PC-9 (cell line): Measurements from ENCODE around the gene RP2. TPM values are rescaled to one million over a fixed set of nuclear protein-coding genes. Genes with fewer than 3 reads are reported as not detected.
A peak's percentile ranks its signal among the peaks of the same experiment; 100 is the strongest.

Experiments used
- BruUV-seq: library from RNA; stranded (reverse); fragments of 400-500 nt; replicated peaks from 2 replicates; lab custom pipeline; 2021; lab: Mats Ljungman, UMichigan
- CTCF ChIA-PET: fragments of 300-600 bp; sonication (Branson Sonifier 250); formaldehyde crosslinking; loops from one replicate; lab custom pipeline; 2022; ENCODE audit warnings: antibody characterized with exemption; lab: Charles Lee
- POLR2A ChIA-PET: fragments of 300-600 bp; sonication (Branson Sonifier 250); formaldehyde crosslinking; loops from one replicate; lab custom pipeline; 2022; ENCODE audit warnings: antibody characterized with exemption; ENCODE audit not compliant: unreplicated experiment; lab: Charles Lee
- DNase-seq, 2 experiments: peaks; one replicate each; pipeline versions ENCODE4 v3.0.0 to v3.0.0-alpha.2; 2015 to 2022; ENCODE audit warnings: mixed read lengths in 1 of 2
- H2AFZ ChIP-seq: fragments of 200-600 bp; sonication (generic); 2 replicates; pipeline ENCODE4 v1.8.1; 2017; ENCODE audit warnings: antibody characterized with exemption
- H3F3A ChIP-seq: fragments of 200-600 bp; sonication (generic); 2 replicates; pipeline ENCODE4 v1.8.1; 2017; ENCODE audit warnings: antibody characterized with exemption, mild to moderate bottlenecking, low read depth; ENCODE audit not compliant: insufficient read depth
- H3K27ac ChIP-seq: fragments of 200-600 bp; sonication (generic); 2 replicates; pipeline ENCODE4 v1.6.1; 2016; ENCODE audit warnings: mixed run types
- H3K27me3 ChIP-seq: fragments of 200-600 bp; sonication (generic); 2 replicates; pipeline ENCODE4 v1.6.1; 2016; ENCODE audit warnings: low read depth, mixed run types; ENCODE audit not compliant: insufficient read depth
- H3K36me3 ChIP-seq: fragments of 200-600 bp; sonication (generic); 2 replicates; pipeline ENCODE4 v1.6.1; 2016; ENCODE audit warnings: low read depth, mixed run types
- H3K4me1 ChIP-seq: fragments of 200-600 bp; sonication (generic); replicated peaks from 2 replicates; pipeline ENCODE4 v1.6.1; 2016; ENCODE audit warnings: mixed run types; ENCODE audit not compliant: insufficient read depth
- H3K4me2 ChIP-seq: fragments of 200-600 bp; sonication (generic); 2 replicates; pipeline ENCODE4 v1.6.1; 2017; ENCODE audit warnings: mixed run types
- H3K4me3 ChIP-seq: fragments of 200-600 bp; sonication (generic); 2 replicates; pipeline ENCODE4 v1.6.1; 2016; ENCODE audit warnings: mixed run types
- H3K79me2 ChIP-seq: fragments of 200-600 bp; sonication (generic); 2 replicates; pipeline ENCODE4 v1.6.1; 2017; ENCODE audit warnings: low read depth, mixed run types
- H3K9me2 ChIP-seq: fragments of 200-600 bp; sonication (generic); 2 replicates; pipeline ENCODE4 v1.8.1; 2017; ENCODE audit warnings: mild to moderate bottlenecking; ENCODE audit not compliant: insufficient read depth
- H3K9me3 ChIP-seq: fragments of 200-600 bp; sonication (generic); 2 replicates; pipeline ENCODE4 v1.8.1; 2016; ENCODE audit warnings: low read depth; ENCODE audit not compliant: insufficient read depth
- H4K20me1 ChIP-seq: fragments of 200-600 bp; sonication (generic); 2 replicates; pipeline ENCODE4 v1.8.1; 2017; ENCODE audit not compliant: insufficient read depth
- CTCF ChIP-seq: fragments of 200-600 bp; sonication (generic); conservative IDR thresholded peaks from 2 replicates; pipeline ENCODE4 v1.6.1; 2017; ENCODE audit warnings: mixed run types, antibody characterized with exemption, mild to moderate bottlenecking, moderate library complexity
- EZH2 ChIP-seq: fragments of 200-600 bp; sonication (generic); IDR thresholded peaks from 2 replicates; pipeline ENCODE4 v1.8.0; 2017; ENCODE audit warnings: antibody characterized with exemption, low read depth
- intact Hi-C: fragments of 100-400 bp; cut with micrococcal nuclease; formaldehyde crosslinking; loops from one replicate; pipeline ENCODE4 v1.10.0; 2022; ENCODE audit not compliant: unreplicated experiment
- total RNA-seq: library from RNA; stranded (reverse); gene quantifications from 2 replicates; pipeline ENCODE4 v1.2.3, GENCODE V29; 2021

Gene RP2
- total RNA-seq, 1 experiment from 2014 or later, result 11.2 TPM

GRCh38 chrX:46796574-46797191 is 40.2 kb upstream of the RP2 start:
- POLR2A ChIA-PET, result interaction anchor here (0.5 kb wide), 1 partner anchor 43 kb away, joined by 3 read pairs; no protein-coding TSS in a partner anchor
- peak; percentile 45 to 50 for DNase-seq
- no peak overlapping the region for H3K27ac ChIP-seq
- peaks cover 17% of the 10 kb centered on the region for H3F3A ChIP-seq
- no peaks in the 10 kb centered on the region for H3K9me3 ChIP-seq
- no peak overlapping the region for H2AFZ ChIP-seq
- BruUV-seq, result no TSS peak
- H3K79me2 ChIP-seq, result no peaks in the 10 kb centered on the region
- no peak overlapping the region for H3K4me3 ChIP-seq
- H4K20me1 ChIP-seq, result no peaks in the 10 kb centered on the region
- peaks cover 19% of the 10 kb centered on the region for H3K4me1 ChIP-seq
- H3K9me2 ChIP-seq, result no peaks in the 10 kb centered on the region
- intact Hi-C loops, result no loop called here
- no peak overlapping the region for H3K4me2 ChIP-seq
- CTCF ChIA-PET, result interaction anchor here (1.1 kb wide), 1 partner anchor 37 kb away, joined by 4 read pairs; no protein-coding TSS in a partner anchor
- TF ChIP-seq CTCF (peak; percentile 68), EZH2 (no peak)
- no peaks in the 10 kb centered on the region for H3K27me3 ChIP-seq
- no peaks in the 10 kb centered on the region for H3K36me3 ChIP-seq

GRCh38 chrX:46803140-46803539 is 33.7 kb upstream of the RP2 start:
- no peak overlapping the region for H2AFZ ChIP-seq
- no peaks in the 10 kb centered on the region for H3K79me2 ChIP-seq
- no TSS peak for BruUV-seq
- no peaks in the 10 kb centered on the region for H3F3A ChIP-seq
- no peak for DNase-seq
- no peak overlapping the region for H3K4me3 ChIP-seq
- no peak overlapping the region for H3K27ac ChIP-seq
- intact Hi-C loops, result no loop called here
- H3K36me3 ChIP-seq, result no peaks in the 10 kb centered on the region
- no peaks in the 10 kb centered on the region for H3K27me3 ChIP-seq
- H3K4me2 ChIP-seq, result no peak overlapping the region
- H3K9me2 ChIP-seq, result no peaks in the 10 kb centered on the region
- TF ChIP-seq CTCF (no peak), EZH2 (no peak)
- no peaks in the 10 kb centered on the region for H3K4me1 ChIP-seq
- CTCF ChIA-PET, result no interaction called here
- H3K9me3 ChIP-seq, result no peaks in the 10 kb centered on the region
- POLR2A ChIA-PET, result no interaction called here
- H4K20me1 ChIP-seq, result no peaks in the 10 kb centered on the region

GRCh38 chrX:46805270-46805669 is 31.6 kb upstream of the RP2 start:
- no TSS peak for BruUV-seq
- no peak overlapping the region for H3K27ac ChIP-seq
- peaks cover 3% of the 10 kb centered on the region; the same call in 1 of the 2 replicates for H3F3A ChIP-seq
- H2AFZ ChIP-seq, result no peak overlapping the region
- no peaks in the 10 kb centered on the region for H4K20me1 ChIP-seq
- intact Hi-C loops, result no loop called here
- H3K27me3 ChIP-seq, result no peaks in the 10 kb centered on the region
- no peaks in the 10 kb centered on the region for H3K9me3 ChIP-seq
- POLR2A ChIA-PET, result no interaction called here
- no peak for TF ChIP-seq CTCF
- no peak for TF ChIP-seq EZH2
- no peaks in the 10 kb centered on the region for H3K36me3 ChIP-seq
- no peaks in the 10 kb centered on the region for H3K79me2 ChIP-seq
- no peak for DNase-seq
- no peak overlapping the region for H3K4me3 ChIP-seq
- no peaks in the 10 kb centered on the region for H3K9me2 ChIP-seq
- CTCF ChIA-PET, result no interaction called here
- H3K4me2 ChIP-seq, result no peak overlapping the region
- no peaks in the 10 kb centered on the region for H3K4me1 ChIP-seq
